ACC112 (cell line): Measurements from ENCODE around the gene ANKRD60.

Experiments used
- H2AFZ ChIP-seq: fragments of 200-600 bp; sonication (generic); one replicate; pipeline ENCODE4 v1.6.0; 2017; ENCODE audit warnings: antibody characterized with exemption, low read length; ENCODE audit not compliant: unreplicated experiment
- H3K27ac ChIP-seq: fragments of 200-600 bp; sonication (generic); 2 replicates; pipeline ENCODE4 v1.5.1; 2014; ENCODE audit warnings: low read depth, mild to moderate bottlenecking, antibody characterized with exemption, low read length, moderate library complexity
- H3K27me3 ChIP-seq: fragments of 200-600 bp; sonication (generic); 2 replicates; pipeline ENCODE4 v1.6.1; 2014; ENCODE audit warnings: mild to moderate bottlenecking, antibody characterized with exemption, low read length, moderate library complexity, mixed read lengths; ENCODE audit not compliant: insufficient read depth
- H3K36me3 ChIP-seq: fragments of 200-600 bp; sonication (generic); 2 replicates; pipeline ENCODE4 v1.6.1; 2016; ENCODE audit warnings: mild to moderate bottlenecking, antibody characterized with exemption, low read length, moderate library complexity, mixed read lengths; ENCODE audit not compliant: insufficient read depth
- H3K4me1 ChIP-seq: fragments of 200-600 bp; sonication (generic); one replicate; pipeline ENCODE4 v1.6.1; 2016; ENCODE audit warnings: low read length, mixed read lengths; ENCODE audit not compliant: insufficient read depth, unreplicated experiment, control insufficient read depth
- H3K4me3 ChIP-seq: fragments of 200-600 bp; sonication (generic); 2 replicates; pipeline ENCODE4 v1.5.1; 2014; ENCODE audit warnings: mild to moderate bottlenecking, low read depth, low read length
- H3K79me2 ChIP-seq: fragments of 200-600 bp; sonication (generic); one replicate; pipeline ENCODE4 v1.6.0; 2016; ENCODE audit warnings: low read length; ENCODE audit not compliant: control insufficient read depth, unreplicated experiment, insufficient read depth

Gene ANKRD60

GRCh38 chr20:58192567-58192966 lies 35.9 kb downstream of the ANKRD60 start:
- Histone ChIP-seq H3K79me2 (no peaks in the 10 kb centered on the region), H3K27me3 (peaks cover 15% of the 10 kb centered on the region), H3K36me3 (no peaks in the 10 kb centered on the region), H3K4me1 (no peaks in the 10 kb centered on the region), H3K4me3 (no peak overlapping the region), H3K27ac (no peak overlapping the region), H2AFZ (no peak overlapping the region)

- Histone ChIP-seq H3K36me3 (no peaks in the 10 kb centered on the region), H3K27ac (no peak overlapping the region), H2AFZ (no peak overlapping the region), H3K79me2 (no peaks in the 10 kb centered on the region), H3K4me3 (no peak overlapping the region), H3K4me1 (no peaks in the 10 kb centered on the region), H3K27me3 (peaks cover 15% of the 10 kb centered on the region)
Measured at GRCh38 chr20:58192065-58192464, 36.4 kb downstream of the ANKRD60 start.

GRCh38 chr20:58188527-58188926 lies 39.9 kb downstream of the ANKRD60 start:
- Histone ChIP-seq H2AFZ (no peak overlapping the region), H3K36me3 (no peaks in the 10 kb centered on the region)

GRCh38 chr20:58184984-58185383 lies 43.5 kb downstream of the ANKRD60 start:
- Histone ChIP-seq H3K79me2 (no peaks in the 10 kb centered on the region), H3K4me1 (no peaks in the 10 kb centered on the region), H3K4me3 (no peak overlapping the region), H3K27ac (no peak overlapping the region), H3K36me3 (no peaks in the 10 kb centered on the region), H3K27me3 (peaks cover 16% of the 10 kb centered on the region; the same call in 1 of the 2 replicates), H2AFZ (no peak overlapping the region)

More at GRCh38 chr20:58188527-58188926, 39.9 kb downstream of the ANKRD60 start:
- Histone ChIP-seq H3K4me3 (no peak overlapping the region), H3K27me3 (peaks cover 15% of the 10 kb centered on the region), H3K27ac (no peak overlapping the region), H3K79me2 (no peaks in the 10 kb centered on the region), H3K4me1 (no peaks in the 10 kb centered on the region)

DNA sequence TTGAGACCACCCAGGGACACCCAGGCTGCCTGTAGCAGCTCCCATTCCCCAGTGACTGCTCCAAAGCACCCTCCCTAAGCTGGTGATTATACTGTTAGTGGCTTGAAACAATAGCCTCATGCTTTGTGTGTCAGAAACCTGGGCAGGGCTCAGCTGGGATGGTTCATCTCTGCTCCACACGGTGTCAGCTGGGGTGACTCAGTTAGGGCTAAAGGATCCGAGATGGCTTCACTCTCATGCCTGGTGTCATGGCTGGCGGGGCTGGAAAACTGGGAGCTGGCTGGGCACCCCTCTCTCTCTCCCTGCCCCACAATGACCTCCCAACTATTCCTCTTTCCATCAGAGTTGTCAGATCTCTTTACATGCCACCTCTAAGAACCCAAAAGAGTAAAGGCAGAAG lies 44.4 kb downstream of the ANKRD60 start:
- Histone ChIP-seq H3K4me3 (no peak overlapping the region), H3K4me1 (peaks cover 4% of the 10 kb centered on the region), H3K27ac (no peak overlapping the region), H3K36me3 (no peaks in the 10 kb centered on the region), H2AFZ (no peak overlapping the region), H3K27me3 (peaks cover 16% of the 10 kb centered on the region; the same call in 1 of the 2 replicates), H3K79me2 (no peaks in the 10 kb centered on the region)

- Histone ChIP-seq H3K27ac (no peak overlapping the region), H3K4me3 (no peak overlapping the region), H2AFZ (no peak overlapping the region), H3K36me3 (no peaks in the 10 kb centered on the region), H3K79me2 (no peaks in the 10 kb centered on the region), H3K4me1 (peaks cover 4% of the 10 kb centered on the region), H3K27me3 (peaks cover 11% of the 10 kb centered on the region; the same call in 1 of the 2 replicates)
Measured at GRCh38 chr20:58182521-58183140, 45.8 kb downstream of the ANKRD60 start.

GRCh38 chr20:58179432-58180099 lies 48.9 kb downstream of the ANKRD60 start:
- Histone ChIP-seq H3K27ac (no peak overlapping the region), H2AFZ (peak overlapping the region; percentile 59)

GRCh38 chr20:58179083-58179431 lies 49.4 kb downstream of the ANKRD60 start:
- H3K27ac ChIP-seq, result no peak overlapping the region

More at GRCh38 chr20:58179432-58180099, 48.9 kb downstream of the ANKRD60 start:
- Histone ChIP-seq H3K4me3 (peak overlapping the region; percentile 63), H3K36me3 (no peaks in the 10 kb centered on the region), H3K4me1 (peaks cover 4% of the 10 kb centered on the region), H3K27me3 (peaks cover 11% of the 10 kb centered on the region; the same call in 1 of the 2 replicates), H3K79me2 (no peaks in the 10 kb centered on the region)

DNA sequence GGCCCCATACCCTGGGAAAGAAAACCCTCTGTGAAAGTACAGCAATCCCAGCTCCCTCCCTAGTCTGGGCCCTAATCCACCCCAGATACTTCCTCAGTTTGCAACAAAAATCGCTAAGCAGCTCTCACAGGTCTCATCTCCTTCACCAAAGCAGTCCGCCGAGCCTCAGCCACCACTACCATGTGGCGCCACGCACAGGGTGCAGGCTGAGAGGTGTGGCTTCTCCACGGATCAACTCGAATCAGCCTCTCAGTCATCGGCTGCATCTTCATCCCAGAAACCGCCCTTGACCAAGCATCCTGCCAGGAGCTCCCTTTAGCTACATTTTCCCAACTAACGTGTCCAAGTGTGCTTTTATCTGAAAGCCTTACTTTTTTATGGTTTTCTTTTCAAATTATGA lies 50.7 kb downstream of the ANKRD60 start:
- Histone ChIP-seq H3K79me2 (no peaks in the 10 kb centered on the region), H3K27me3 (peaks cover 10% of the 10 kb centered on the region; the same call in 1 of the 2 replicates)

More at GRCh38 chr20:58179083-58179431, 49.4 kb downstream of the ANKRD60 start:
- Histone ChIP-seq H2AFZ (peak overlapping the region; percentile 59), H3K4me1 (peaks cover 4% of the 10 kb centered on the region), H3K36me3 (no peaks in the 10 kb centered on the region), H3K27me3 (peaks cover 11% of the 10 kb centered on the region; the same call in 1 of the 2 replicates), H3K4me3 (peak overlapping the region; percentile 63; the same call in 1 of the 2 replicates), H3K79me2 (no peaks in the 10 kb centered on the region)

GRCh38 chr20:58175836-58176235 lies 52.6 kb downstream of the ANKRD60 start:
- no peak overlapping the region for H3K27ac ChIP-seq
- H3K4me3 ChIP-seq, result no peak overlapping the region
- H3K79me2 ChIP-seq, result no peaks in the 10 kb centered on the region
- H3K27me3 ChIP-seq, result no peaks in the 10 kb centered on the region
- H2AFZ ChIP-seq, result no peak overlapping the region
- H3K4me1 ChIP-seq, result peaks cover 4% of the 10 kb centered on the region
- no peaks in the 10 kb centered on the region for H3K36me3 ChIP-seq

More for the DNA sequence above, 50.7 kb downstream of the ANKRD60 start:
- Histone ChIP-seq H2AFZ (no peak overlapping the region), H3K36me3 (no peaks in the 10 kb centered on the region), H3K4me3 (no peak overlapping the region), H3K27ac (no peak overlapping the region), H3K4me1 (peaks cover 4% of the 10 kb centered on the region)

DNA sequence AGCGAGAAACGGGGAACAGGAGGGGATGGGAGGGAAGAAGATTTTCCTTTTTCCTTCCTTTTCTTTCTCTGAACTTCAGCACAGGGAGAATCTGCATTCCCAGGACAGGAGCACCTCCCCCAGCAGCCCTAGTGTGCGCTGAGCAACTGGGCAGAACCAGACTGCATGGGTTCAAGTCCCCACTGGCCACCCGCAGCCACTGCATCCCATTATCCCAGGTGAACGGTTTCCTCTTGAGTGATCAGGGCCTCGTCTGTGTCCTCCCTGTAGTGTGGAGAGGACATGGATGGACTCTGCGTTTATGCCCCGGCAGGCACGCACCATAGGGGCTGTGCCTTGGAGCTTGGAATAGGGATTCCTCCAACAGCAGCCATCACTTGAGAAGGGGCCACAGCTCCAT lies 53.0 kb downstream of the ANKRD60 start:
- H3K4me3 ChIP-seq, result no peak overlapping the region
- H3K27me3 ChIP-seq, result no peaks in the 10 kb centered on the region
- no peak overlapping the region for H2AFZ ChIP-seq
- H3K4me1 ChIP-seq, result peaks cover 4% of the 10 kb centered on the region
- no peak overlapping the region for H3K27ac ChIP-seq
- H3K36me3 ChIP-seq, result no peaks in the 10 kb centered on the region
- H3K79me2 ChIP-seq, result no peaks in the 10 kb centered on the region
